C4-2B (cell line): ENCODE results near the gene LTN1.

Experiments
- CTCF ChIP-seq: fragments of 450-650 bp; conservative IDR thresholded peaks from 2 replicates; pipeline ENCODE4 v1.5.1; 2017; ENCODE audit warnings: mild to moderate bottlenecking
- ZFX ChIP-seq: fragments of 450-650 bp; IDR thresholded peaks from 2 replicates; pipeline ENCODE4 v1.6.1; 2017

- no peak for TF ChIP-seq CTCF
- no peak for TF ChIP-seq ZFX
Observed at GRCh38 chr21:29007135-29007534, 14.5 kb upstream of the LTN1 start.
